GM12865 (cell line): Measurements from ENCODE around the gene HTR2A.
"Not testable (repeated sequence)": the region's sequence is repeated elsewhere in the genome, so short reads cannot be mapped to it uniquely, and the experiment has no call there.

Experiments
- DNase-seq: peaks from one replicate; pipeline ENCODE4 v3.0.0; 2010; ENCODE audit warnings: low read depth
- H3K4me3 ChIP-seq: 2 replicates; pipeline ENCODE4 v1.5.1; 2011; ENCODE audit warnings: mild to moderate bottlenecking, low read depth, low read length, control low read depth
- CTCF ChIP-seq: IDR thresholded peaks from 2 replicates; pipeline ENCODE4 v1.5.1; 2011; ENCODE audit warnings: low read length, control low read depth, low read depth, inconsistent platforms; ENCODE audit not compliant: insufficient read depth; ENCODE audit errors: missing control alignments

The HTR2A gene

GRCh38 chr13:46810440-46810839, 86.4 kb downstream of the HTR2A start:
- H3K4me3 ChIP-seq = no peak overlapping the region
- no peak for DNase-seq
- TF ChIP-seq CTCF = no peak

GRCh38 chr13:46804921-46805320, 91.9 kb downstream of the HTR2A start:
- H3K4me3 ChIP-seq, DNase-seq: not testable (repeated sequence)

GRCh38 chr13:46804391-46804815, 92.5 kb downstream of the HTR2A start:
- DNase-seq = no peak
- no peak for TF ChIP-seq CTCF

GRCh38 chr13:46803586-46803985, 93.3 kb downstream of the HTR2A start:
- no peak for DNase-seq
- TF ChIP-seq CTCF = no peak
- no peak overlapping the region for H3K4me3 ChIP-seq

More at GRCh38 chr13:46804391-46804815, 92.5 kb downstream of the HTR2A start:
- H3K4me3 ChIP-seq = no peak overlapping the region

- DNase-seq = no peak
- TF ChIP-seq CTCF = no peak
Measured at GRCh38 chr13:46801858-46802257, 95.0 kb downstream of the HTR2A start.

GRCh38 chr13:46799139-46799538, 97.7 kb downstream of the HTR2A start:
- no peak for TF ChIP-seq CTCF
- H3K4me3 ChIP-seq = no peak overlapping the region
- no peak for DNase-seq

More at GRCh38 chr13:46801858-46802257, 95.0 kb downstream of the HTR2A start:
- H3K4me3 ChIP-seq = no peak overlapping the region

GRCh38 chr13:46797501-46798237, 99.2 kb downstream of the HTR2A start:
- TF ChIP-seq CTCF = no peak
- DNase-seq = no peak
- H3K4me3 ChIP-seq = peak overlapping the region; percentile 73
